ENCODE results near the gene SIRT7. TPM values are rescaled to one million over a fixed set of nuclear protein-coding genes. Genes with fewer than 3 reads are reported as not detected.

Gene SIRT7
- total and polyA plus RNA-seq, 4 experiments from 2014 or later, result 31.5 to 91.9 (median 66.4) TPM

- POLR2A ChIA-PET (ENCODE audit: partially characterized antibody), result no interaction called here
- peak overlapping the region in 2 of 8 donors; percentile 34 to 52 for H3K4me3 Mint-ChIP-seq
- peaks cover 0 to 9% of the 10 kb centered on the region in 2 donors for H3K27me3 Mint-ChIP-seq
- no peak for DNase-seq
- peak overlapping the region in 2 of 7 donors; percentile 42 to 54 for H3K27ac Mint-ChIP-seq
- Histone ChIP-seq H3K4me1 (ENCODE audit: insufficient read depth, low read length) (peaks cover 24% of the 10 kb centered on the region), H3K36me3 (ENCODE audit: insufficient read depth, low read length) (no peaks in the 10 kb centered on the region), H3K9me3 (ENCODE audit: control insufficient read depth in 1 of 2, low read length in 2 of 2) (no peaks in the 10 kb centered on the region), H3K27me3 (ENCODE audit: insufficient read depth, low read length) (peaks cover 10% of the 10 kb centered on the region), H3K27ac (ENCODE audit: low read depth, low read length) (no peak overlapping the region), H3K4me3 (ENCODE audit: low read length in 2 of 2) (no peak overlapping the region)
- intact Hi-C loops (cut with micrococcal nuclease), result no loop called here
- H3K36me3 Mint-ChIP-seq, result no peaks in the 10 kb centered on the region
- CTCF ChIA-PET (ENCODE audit: partially characterized antibody), result interaction anchor here (1.2 kb wide), 1 partner anchor 226 kb away, joined by 4 read pairs; no protein-coding TSS in a partner anchor
- H3K4me1 Mint-ChIP-seq, result peaks cover 7 to 14% (median 11%) of the 10 kb centered on the region in 4 donors
- H3K9me3 Mint-ChIP-seq, result no peaks in the 10 kb centered on the region
Observed at GRCh38 chr17:81930142-81931125, 12.5 kb upstream of the SIRT7 start.

- Mint-ChIP-seq H3K36me3 (no peaks in the 10 kb centered on the region), H3K4me1 (peaks cover 9 to 22% (median 16%) of the 10 kb centered on the region in 4 donors), H3K9me3 (no peaks in the 10 kb centered on the region), H3K4me3 (peak overlapping the region in 6 of 8 donors; percentile 34 to 75 (median 52)), H3K27me3 (peaks cover 0 to 9% of the 10 kb centered on the region in 2 donors), H3K27ac (peak overlapping the region in 1 of 7 donors; percentile 62)
- intact Hi-C loops (cut with micrococcal nuclease), result loop anchor here (10.0 kb wide), 1 partner anchor 835 kb away; no protein-coding TSS in a partner anchor
- no peaks in the 10 kb centered on the region for H3K36me3 ChIP-seq (ENCODE audit: insufficient read depth, low read length)
- no peak for DNase-seq
- H3K27me3 ChIP-seq (ENCODE audit: insufficient read depth, low read length), result peaks cover 10% of the 10 kb centered on the region
- no peak overlapping the region for H3K4me3 ChIP-seq (ENCODE audit: low read length in 2 of 2)
- no peak overlapping the region for H3K27ac ChIP-seq (ENCODE audit: low read depth, low read length)
- H3K9me3 ChIP-seq (ENCODE audit: control insufficient read depth in 1 of 2, low read length in 2 of 2), result no peaks in the 10 kb centered on the region
- CTCF ChIA-PET (ENCODE audit: partially characterized antibody), result interaction anchor here (0.6 to 1.2 kb wide), 2 partner anchors 225 to 335 kb away, joined by 3 to 4 read pairs; no protein-coding TSS in a partner anchor
- H3K4me1 ChIP-seq (ENCODE audit: insufficient read depth, low read length), result peaks cover 33% of the 10 kb centered on the region
- POLR2A ChIA-PET (ENCODE audit: partially characterized antibody), result interaction anchor here (1.0 kb wide), 1 partner anchor 12 kb away, joined by 5 read pairs; no protein-coding TSS in a partner anchor
Observed at GRCh38 chr17:81929253-81930141, 11.5 kb upstream of the SIRT7 start.

- H3K4me3 Mint-ChIP-seq, result peak overlapping the region; percentile 20 to 75 (median 56)
- Histone ChIP-seq H3K4me3 (ENCODE audit: low read length in 2 of 2) (peak overlapping the region in 1 of 2 donors; percentile 45), H3K27ac (ENCODE audit: low read depth, low read length) (no peak overlapping the region), H3K9me3 (ENCODE audit: control insufficient read depth in 1 of 2, low read length in 2 of 2) (no peaks in the 10 kb centered on the region), H3K36me3 (ENCODE audit: insufficient read depth, low read length) (no peaks in the 10 kb centered on the region), H3K4me1 (ENCODE audit: insufficient read depth, low read length) (peaks cover 41% of the 10 kb centered on the region), H3K27me3 (ENCODE audit: insufficient read depth, low read length) (peaks cover 10% of the 10 kb centered on the region)
- POLR2A ChIA-PET (ENCODE audit: partially characterized antibody), result interaction anchor here (0.9 to 4.2 kb wide), 6 partner anchors 9 to 95 kb away, joined by 3 to 40 read pairs (median 17); partner anchors contain the start of genes ALYREF, ANAPC11, ARHGDIA and MCRIP1
- H3K36me3 Mint-ChIP-seq, result no peaks in the 10 kb centered on the region
- CTCF ChIA-PET (ENCODE audit: partially characterized antibody), result interaction anchor here (0.6 kb wide), 1 partner anchor 336 kb away, joined by 3 read pairs; no protein-coding TSS in a partner anchor
- no peaks in the 10 kb centered on the region for H3K9me3 Mint-ChIP-seq
- peak overlapping the region in 2 of 7 donors; percentile 62 for H3K27ac Mint-ChIP-seq
- intact Hi-C loops (cut with micrococcal nuclease), result loop anchor here (1.0 to 10.0 kb wide), 2 partner anchors 9 to 834 kb away; partner anchors contain the start of gene PYCR1
- peaks cover 0 to 6% of the 10 kb centered on the region in 2 donors for H3K27me3 Mint-ChIP-seq
- no peak for DNase-seq
- H3K4me1 Mint-ChIP-seq, result peaks cover 10 to 27% (median 20%) of the 10 kb centered on the region in 4 donors
Observed at GRCh38 chr17:81928544-81929252, 10.7 kb upstream of the SIRT7 start.

- peaks cover 43% of the 10 kb centered on the region for H3K4me1 ChIP-seq (ENCODE audit: insufficient read depth, low read length)
Observed at GRCh38 chr17:81927653-81928543, 9.9 kb upstream of the SIRT7 start, which contains the start of gene MAFG. Gene MAFG (minus strand): TSS chr17:81927735. CDS start chr17:81923185, 4,550 bp downstream.

GRCh38 chr17:81927152-81927652, 9.2 kb upstream of the SIRT7 start:
- H3K9me3 Mint-ChIP-seq, result no peaks in the 10 kb centered on the region
- DNase-seq, result no peak
- Histone ChIP-seq H3K27me3 (ENCODE audit: insufficient read depth, low read length) (peaks cover 10% of the 10 kb centered on the region), H3K9me3 (ENCODE audit: control insufficient read depth in 1 of 2, low read length in 2 of 2) (no peaks in the 10 kb centered on the region), H3K4me1 (ENCODE audit: insufficient read depth, low read length) (peaks cover 43% of the 10 kb centered on the region), H3K4me3 (ENCODE audit: low read length in 2 of 2) (peak overlapping the region; percentile 47 to 60), H3K27ac (ENCODE audit: low read depth, low read length) (peak overlapping the region; percentile 68), H3K36me3 (ENCODE audit: insufficient read depth, low read length) (no peaks in the 10 kb centered on the region)
- intact Hi-C loops (cut with micrococcal nuclease), result loop anchor here (1.0 to 10.0 kb wide), 4 partner anchors 9 to 832 kb away; partner anchors contain the start of genes ALYREF, ANAPC11, P4HB and SIRT7
- H3K27me3 Mint-ChIP-seq, result peaks cover 0 to 6% of the 10 kb centered on the region in 2 donors
- H3K4me3 Mint-ChIP-seq, result peak overlapping the region in 3 of 8 donors; percentile 70 to 79 (median 78)
- ChIA-PET CTCF (ENCODE audit: partially characterized antibody) (interaction anchor here (0.8 to 0.9 kb wide), 2 partner anchors 10 to 57 kb away, joined by 3 to 4 read pairs; no protein-coding TSS in a partner anchor), POLR2A (ENCODE audit: partially characterized antibody) (interaction anchor here (0.6 to 4.2 kb wide), 12 partner anchors 10 to 365 kb away, joined by 3 to 40 read pairs (median 8); partner anchors contain the start of genes ALYREF, ANAPC11, ARHGDIA and ASPSCR1)
- H3K4me1 Mint-ChIP-seq, result peaks cover 12 to 27% (median 20%) of the 10 kb centered on the region in 4 donors
- H3K36me3 Mint-ChIP-seq, result no peaks in the 10 kb centered on the region
- H3K27ac Mint-ChIP-seq, result peak overlapping the region in 5 of 7 donors; percentile 46 to 89 (median 76)

More at GRCh38 chr17:81927653-81928543, 9.9 kb upstream of the SIRT7 start, which contains the start of gene MAFG:
- ChIA-PET POLR2A (ENCODE audit: partially characterized antibody) (interaction anchor here (0.6 to 4.2 kb wide), 10 partner anchors 9 to 106 kb away, joined by 3 to 40 read pairs (median 6); partner anchors contain the start of genes ALYREF, ANAPC11, ARHGDIA and ASPSCR1), CTCF (ENCODE audit: partially characterized antibody) (interaction anchor here (0.8 to 0.9 kb wide), 2 partner anchors 11 to 58 kb away, joined by 3 to 4 read pairs; no protein-coding TSS in a partner anchor)
- Mint-ChIP-seq H3K4me3 (peak within 1 kb of the TSS; percentile 81 to 90 (median 84)), H3K27ac (peak within 1 kb of the TSS; percentile 84 to 97 (median 90)), H3K36me3 (no peaks in the 10 kb centered on the region), H3K27me3 (peaks cover 0 to 6% of the 10 kb centered on the region in 2 donors), H3K4me1 (peaks cover 12 to 27% (median 20%) of the 10 kb centered on the region in 4 donors), H3K9me3 (no peaks in the 10 kb centered on the region)
- H3K9me3 ChIP-seq (ENCODE audit: control insufficient read depth in 1 of 2, low read length in 2 of 2), result no peaks in the 10 kb centered on the region
- H3K27me3 ChIP-seq (ENCODE audit: insufficient read depth, low read length), result peaks cover 10% of the 10 kb centered on the region
- peak within 1 kb of the TSS; percentile 47 to 60 for H3K4me3 ChIP-seq (ENCODE audit: low read length in 2 of 2)
- DNase-seq, result peak; percentile 85 to 92 (median 90)
- peak within 1 kb of the TSS; percentile 68 for H3K27ac ChIP-seq (ENCODE audit: low read depth, low read length)
- no peaks in the 10 kb centered on the region for H3K36me3 ChIP-seq (ENCODE audit: insufficient read depth, low read length)
- intact Hi-C loops (cut with micrococcal nuclease), result loop anchor here (1.0 to 10.0 kb wide), 5 partner anchors 9 to 833 kb away; partner anchors contain the start of genes ALYREF, ANAPC11, P4HB and PYCR1
